Caco-2 (cell line): ENCODE measurements around the gene TFF3. TPM values are rescaled to one million over a fixed set of nuclear protein-coding genes. Genes with fewer than 3 reads are reported as not detected.

Source experiments
- BruUV-seq: library from RNA; stranded (reverse); fragments of 400-500 nt; replicated peaks from 2 replicates; lab custom pipeline; 2021; lab: Mats Ljungman, UMichigan
- CTCF ChIA-PET: fragments of 300-600 bp; sonication (Branson Sonifier 250); formaldehyde crosslinking; loops from one replicate; lab custom pipeline; 2022; ENCODE audit warnings: antibody characterized with exemption; lab: Charles Lee
- POLR2A ChIA-PET: fragments of 300-600 bp; sonication (Branson Sonifier 250); formaldehyde crosslinking; loops from one replicate; lab custom pipeline; 2022; ENCODE audit warnings: antibody characterized with exemption; lab: Charles Lee
- DNase-seq, 2 experiments: peaks; one replicate each; pipeline versions ENCODE4 v3.0.0 to v3.0.0-alpha.2; 2020 to 2022
- H3K27me3 ChIP-seq: replicated peaks from 2 replicates; pipeline ENCODE4 v1.6.0; 2011; ENCODE audit warnings: low read length; ENCODE audit not compliant: control insufficient read depth, insufficient read depth
- H3K36me3 ChIP-seq: 2 replicates; pipeline ENCODE4 v1.5.1; 2011; ENCODE audit warnings: low read length; ENCODE audit not compliant: control insufficient read depth, insufficient read depth
- H3K4me1 ChIP-seq: fragments of 250-450 bp; sonication (Bioruptor Pico); 2 replicates; pipeline ENCODE4 v1.5.1; 2020; ENCODE audit warnings: mild to moderate bottlenecking
- H3K4me3 ChIP-seq: 2 replicates; pipeline ENCODE4 v1.5.1; 2011; ENCODE audit warnings: low read depth, mild to moderate bottlenecking, control low read depth, low read length
- H3K9me3 ChIP-seq: fragments of 250-450 bp; sonication (Bioruptor Pico); 2 replicates; pipeline ENCODE4 v1.5.1; 2020; ENCODE audit warnings: mild to moderate bottlenecking, moderate library complexity
- H3K27ac Mint-ChIP-seq: one replicate; pipeline ENCODE4 v1.8.0; 2022; ENCODE audit warnings: mixed read lengths; ENCODE audit not compliant: unreplicated experiment
- H3K27me3 Mint-ChIP-seq: one replicate; pipeline ENCODE4 v1.8.0; 2022; ENCODE audit warnings: mixed read lengths; ENCODE audit not compliant: insufficient read depth, unreplicated experiment
- H3K36me3 Mint-ChIP-seq: one replicate; pipeline ENCODE4 v1.8.0; 2022; ENCODE audit warnings: mild to moderate bottlenecking, mixed read lengths; ENCODE audit not compliant: insufficient read depth, unreplicated experiment
- H3K4me1 Mint-ChIP-seq: one replicate; pipeline ENCODE4 v1.8.0; 2022; ENCODE audit warnings: low read depth, mixed read lengths; ENCODE audit not compliant: unreplicated experiment
- H3K4me3 Mint-ChIP-seq: one replicate; pipeline ENCODE4 v1.8.0; 2022; ENCODE audit warnings: mild to moderate bottlenecking, moderate library complexity, mixed read lengths; ENCODE audit not compliant: unreplicated experiment
- H3K9me3 Mint-ChIP-seq: one replicate; pipeline ENCODE4 v1.8.0; 2022; ENCODE audit warnings: mixed read lengths; ENCODE audit not compliant: unreplicated experiment
- CTCF ChIP-seq, 2 experiments: fragments of 200-600 bp in 1 of 2; IDR thresholded peaks; 1 replicate in 1 of 2; 2 replicates in 1 of 2; pipeline versions ENCODE4 v1.5.1 to v1.8.0; 2011 to 2022; ENCODE audit warnings: antibody characterized with exemption in 1 of 2, control low read depth in 1 of 2, inconsistent platforms in 1 of 2, low read depth in 1 of 2, low read length in 1 of 2, mild to moderate bottlenecking in 1 of 2, moderate library complexity in 1 of 2; ENCODE audit not compliant: insufficient read depth in 1 of 2, severe bottlenecking in 1 of 2, unreplicated experiment in 1 of 2
- intact Hi-C: fragments of 100-400 bp; cut with micrococcal nuclease; formaldehyde crosslinking; loops from one replicate; pipeline ENCODE4 v1.10.0; 2022; ENCODE audit not compliant: unreplicated experiment
- total RNA-seq: library from RNA; stranded (reverse); gene quantifications from 2 replicates; pipeline ENCODE4 v1.2.3, GENCODE V29; 2022

The TFF3 gene
- total RNA-seq, 1 experiment from 2014 or later, result 65.8 TPM

GRCh38 chr21:42346441-42346840 is 31.2 kb upstream of the TFF3 start:
- Histone ChIP-seq H3K4me3 (no peak overlapping the region), H3K36me3 (no peaks in the 10 kb centered on the region; the same call in 1 of the 2 replicates), H3K4me1 (peaks cover 11% of the 10 kb centered on the region), H3K27me3 (no peaks in the 10 kb centered on the region), H3K9me3 (no peaks in the 10 kb centered on the region)
- Mint-ChIP-seq H3K9me3 (no peaks in the 10 kb centered on the region), H3K36me3 (no peaks in the 10 kb centered on the region), H3K4me1 (peaks cover 10% of the 10 kb centered on the region), H3K27me3 (no peaks in the 10 kb centered on the region), H3K27ac (no peak overlapping the region), H3K4me3 (no peak overlapping the region)
- no peak for TF ChIP-seq CTCF (IDR thresholded peaks at IDR 0.05; ENCODE audit: insufficient read depth in 1 of 2, low read depth in 1 of 2, low read length in 1 of 2, severe bottlenecking in 1 of 2, unreplicated experiment in 1 of 2)
- CTCF ChIA-PET, result no interaction called here
- POLR2A ChIA-PET, result no interaction called here
- intact Hi-C loops, result no loop called here
- no TSS peak for BruUV-seq
- no peak for DNase-seq

- no peaks in the 10 kb centered on the region for H3K27me3 Mint-ChIP-seq
- H3K4me1 Mint-ChIP-seq, result no peaks in the 10 kb centered on the region
- CTCF ChIA-PET, result interaction anchor here (0.9 kb wide), 1 partner anchor 37 kb away, joined by 3 read pairs; no protein-coding TSS in a partner anchor
- TF ChIP-seq CTCF (IDR thresholded peaks at IDR 0.05; ENCODE audit: insufficient read depth in 1 of 2, low read depth in 1 of 2, low read length in 1 of 2, severe bottlenecking in 1 of 2, unreplicated experiment in 1 of 2), result no peak
- intact Hi-C loops, result no loop called here
- H3K27ac Mint-ChIP-seq, result no peak overlapping the region
- no peak for DNase-seq
- no peaks in the 10 kb centered on the region for H3K4me1 ChIP-seq
- H3K36me3 ChIP-seq, result no peaks in the 10 kb centered on the region; the same call in 1 of the 2 replicates
- no peaks in the 10 kb centered on the region for H3K9me3 ChIP-seq
- no peaks in the 10 kb centered on the region for H3K9me3 Mint-ChIP-seq
- BruUV-seq, result no TSS peak
- H3K4me3 ChIP-seq, result no peak overlapping the region
- H3K4me3 Mint-ChIP-seq, result no peak overlapping the region
- H3K27me3 ChIP-seq, result no peaks in the 10 kb centered on the region
- POLR2A ChIA-PET, result no interaction called here
- H3K36me3 Mint-ChIP-seq, result no peaks in the 10 kb centered on the region
Measured at GRCh38 chr21:42344631-42345030, 29.4 kb upstream of the TFF3 start.

- intact Hi-C loops, result no loop called here
- H3K27ac Mint-ChIP-seq, result no peak overlapping the region
- ChIA-PET CTCF (interaction anchor here (0.9 kb wide), 1 partner anchor 38 kb away, joined by 3 read pairs; no protein-coding TSS in a partner anchor), POLR2A (no interaction called here)
- H3K27me3 Mint-ChIP-seq, result no peaks in the 10 kb centered on the region
- no peak overlapping the region for H3K4me3 Mint-ChIP-seq
- no peaks in the 10 kb centered on the region for H3K4me1 ChIP-seq
- no peak overlapping the region for H3K4me3 ChIP-seq
- no peaks in the 10 kb centered on the region for H3K27me3 ChIP-seq
- no peaks in the 10 kb centered on the region for H3K4me1 Mint-ChIP-seq
- H3K9me3 ChIP-seq, result no peaks in the 10 kb centered on the region
- DNase-seq, result no peak
- H3K36me3 Mint-ChIP-seq, result no peaks in the 10 kb centered on the region
- no TSS peak for BruUV-seq
- no peaks in the 10 kb centered on the region; the same call in 1 of the 2 replicates for H3K36me3 ChIP-seq
- TF ChIP-seq CTCF (IDR thresholded peaks at IDR 0.05; ENCODE audit: insufficient read depth in 1 of 2, low read depth in 1 of 2, low read length in 1 of 2, severe bottlenecking in 1 of 2, unreplicated experiment in 1 of 2), result no peak
- H3K9me3 Mint-ChIP-seq, result no peaks in the 10 kb centered on the region
Measured at GRCh38 chr21:42343963-42344510, 28.8 kb upstream of the TFF3 start.
